NCI-H748 (cell line): ENCODE measurements around the gene SLC35G3.
"Not testable (repeated sequence)": the region's sequence is repeated elsewhere in the genome, so short reads cannot be mapped to it uniquely, and the experiment has no call there.

Experiments used
- DNase-seq: peaks from one replicate; lab custom pipeline; 2025; ENCODE audit not compliant: unreplicated experiment; lab: John Stamatoyannopoulos, UW

The SLC35G3 gene

GRCh38 chr17:35194001-35194400, at the start of gene SLC35G3:
Gene SLC35G3, minus strand, starts transcription at chr17:35194393. Its CDS starts 86 bp downstream, at chr17:35194307.
- not testable (repeated sequence) for DNase-seq

- no peak for DNase-seq
Measured at GRCh38 chr17:35243561-35244340, 49.6 kb upstream of the SLC35G3 start.

DNA sequence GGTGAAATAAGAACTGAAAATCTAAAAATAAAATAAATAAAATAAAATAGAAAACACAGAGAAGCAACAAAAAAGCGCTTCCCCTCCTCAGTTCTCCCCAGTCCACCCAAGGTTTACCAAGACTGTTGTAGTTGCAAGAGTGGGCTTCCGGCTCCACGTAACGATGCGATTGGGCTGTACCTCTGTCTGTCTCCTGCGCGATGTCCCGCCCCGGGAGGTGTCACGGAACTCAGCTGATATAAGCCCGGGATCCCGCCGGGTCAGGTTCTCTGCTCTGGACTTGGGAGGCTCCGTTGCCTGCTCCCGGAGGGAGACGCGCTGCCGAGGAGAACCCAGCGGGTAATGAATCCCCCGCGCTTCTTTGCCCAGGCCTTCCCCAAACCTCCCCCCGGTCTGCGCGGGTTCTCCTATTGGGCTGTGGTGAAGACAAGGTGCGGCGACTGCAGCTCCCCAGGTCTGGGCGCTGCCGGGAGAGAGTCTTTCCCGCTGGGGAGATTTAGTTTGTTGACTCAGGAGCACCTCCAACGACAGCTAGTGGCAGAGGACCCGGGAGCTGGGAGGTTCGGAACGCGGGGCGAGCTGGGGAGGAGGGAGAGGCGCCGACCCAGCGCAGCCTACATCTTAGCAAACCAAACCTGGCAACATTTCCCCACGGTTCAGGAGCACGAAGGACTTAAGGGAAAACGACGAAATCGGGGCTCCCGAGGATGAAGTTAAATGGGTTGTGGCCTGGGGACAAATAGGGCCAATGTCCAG, 48.8 kb upstream of the SLC35G3 start, which contains the start of gene SLFN5:
Gene SLFN5, plus strand, starts transcription at position 268 of the 756 bp plus-strand sequence. CDS start 15,619 bp downstream, outside the sequence.
- DNase-seq: peak; percentile 82

DNA sequence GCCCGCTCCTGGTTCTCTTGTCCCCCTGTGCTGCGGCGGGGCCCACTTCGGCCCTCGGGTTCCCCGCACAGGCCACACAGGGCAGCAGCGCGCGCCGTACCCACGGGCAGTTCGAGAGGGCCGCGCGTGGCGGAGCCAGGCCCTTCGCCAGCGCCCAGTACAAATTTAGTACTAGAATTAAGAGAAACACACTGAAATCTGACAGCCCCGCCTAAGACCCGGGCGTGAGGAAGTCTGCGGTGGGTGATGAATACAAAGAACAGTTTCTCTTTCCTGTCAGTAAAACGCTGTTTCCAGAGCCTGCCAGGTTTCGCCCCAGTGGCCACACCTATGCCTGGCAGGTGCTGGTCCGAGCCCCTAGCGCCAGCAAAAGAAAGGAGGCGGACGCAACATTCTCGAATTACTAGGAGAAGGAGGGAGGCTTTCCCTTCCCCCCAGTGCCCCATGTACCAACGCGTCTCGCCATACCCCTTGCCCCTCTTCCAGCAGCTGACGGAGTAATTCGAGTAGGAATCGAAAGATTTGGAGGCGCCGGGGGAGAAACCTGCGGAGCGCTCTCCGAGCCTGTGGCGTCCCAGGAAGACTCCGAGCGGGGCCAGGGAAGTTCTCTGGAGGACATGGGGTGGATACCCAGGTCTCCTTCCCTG, 48.1 kb upstream of the SLC35G3 start:
- peak; percentile 90 for DNase-seq

GRCh38 chr17:35241520-35241919, 47.3 kb upstream of the SLC35G3 start:
- DNase-seq: no peak

GRCh38 chr17:35240861-35241260, 46.7 kb upstream of the SLC35G3 start:
- no peak for DNase-seq

GRCh38 chr17:35239823-35240222, 45.6 kb upstream of the SLC35G3 start:
- DNase-seq: no peak

GRCh38 chr17:35238821-35239220, 44.6 kb upstream of the SLC35G3 start:
- DNase-seq: no peak

- DNase-seq: no peak
Measured at GRCh38 chr17:35236821-35237220, 42.6 kb upstream of the SLC35G3 start.

DNA sequence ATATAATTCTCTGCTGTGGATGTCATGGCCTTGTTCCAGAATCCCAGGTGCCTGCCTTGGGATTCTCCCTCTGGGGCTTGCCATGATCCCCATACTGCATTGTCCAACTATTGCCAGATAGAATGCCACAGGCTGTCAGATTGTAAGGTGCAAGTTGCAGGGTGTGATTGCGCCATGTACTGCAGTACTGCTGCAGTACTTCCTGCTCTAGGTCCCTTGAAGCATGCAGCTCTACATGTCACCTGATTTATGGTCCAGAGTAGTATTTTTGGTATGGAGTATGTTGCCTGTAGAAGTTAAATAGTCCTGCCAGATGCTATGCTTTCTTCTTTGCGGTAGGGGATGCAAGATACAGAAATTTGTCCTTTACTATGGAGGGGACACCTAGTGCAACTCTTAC, 41.7 kb upstream of the SLC35G3 start:
- DNase-seq: no peak

- DNase-seq: no peak
Measured at GRCh38 chr17:35235289-35235688, 41.1 kb upstream of the SLC35G3 start.

DNA sequence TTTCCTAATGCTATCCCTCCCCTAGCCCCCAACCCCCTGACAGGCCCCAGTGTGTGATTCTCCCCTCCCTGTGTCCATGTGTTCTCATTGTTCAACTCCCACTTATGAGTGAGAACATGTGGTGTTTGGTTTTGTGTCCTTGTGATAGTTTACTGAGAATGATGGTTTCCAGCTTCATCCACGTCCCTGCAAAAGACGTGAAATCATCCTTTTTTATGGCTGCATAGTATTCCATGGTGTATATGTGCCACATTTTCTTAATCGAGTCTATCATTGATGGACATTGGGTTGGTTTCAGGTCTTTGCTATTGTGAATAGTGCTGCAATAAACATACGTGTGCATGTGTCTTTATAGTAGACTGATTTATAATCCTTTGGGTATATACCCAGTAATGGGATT, 40.1 kb upstream of the SLC35G3 start:
- not testable (repeated sequence) for DNase-seq

GRCh38 chr17:35229638-35230037, 35.4 kb upstream of the SLC35G3 start:
- DNase-seq: no peak

GRCh38 chr17:35227546-35227945, 33.4 kb upstream of the SLC35G3 start:
- DNase-seq: no peak

DNA sequence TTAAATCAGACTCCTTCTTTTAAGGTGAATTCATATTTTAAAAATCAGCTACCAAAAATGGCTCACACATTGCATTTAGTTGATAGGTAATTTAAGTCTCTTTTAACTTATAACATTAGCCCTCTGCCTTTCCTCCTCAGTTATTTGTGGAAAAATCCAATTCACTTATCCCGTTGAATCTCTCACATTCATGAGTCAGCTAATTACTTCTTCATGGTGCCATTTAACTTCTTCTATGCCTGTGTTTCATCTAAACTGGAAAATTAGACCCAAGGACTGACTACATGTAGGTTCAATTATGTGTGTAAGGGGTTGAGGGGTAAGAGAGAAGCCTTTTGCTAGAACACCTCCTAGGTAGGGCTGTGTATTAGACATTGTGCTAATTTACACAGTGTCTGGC, 30.2 kb upstream of the SLC35G3 start:
- no peak for DNase-seq

DNA sequence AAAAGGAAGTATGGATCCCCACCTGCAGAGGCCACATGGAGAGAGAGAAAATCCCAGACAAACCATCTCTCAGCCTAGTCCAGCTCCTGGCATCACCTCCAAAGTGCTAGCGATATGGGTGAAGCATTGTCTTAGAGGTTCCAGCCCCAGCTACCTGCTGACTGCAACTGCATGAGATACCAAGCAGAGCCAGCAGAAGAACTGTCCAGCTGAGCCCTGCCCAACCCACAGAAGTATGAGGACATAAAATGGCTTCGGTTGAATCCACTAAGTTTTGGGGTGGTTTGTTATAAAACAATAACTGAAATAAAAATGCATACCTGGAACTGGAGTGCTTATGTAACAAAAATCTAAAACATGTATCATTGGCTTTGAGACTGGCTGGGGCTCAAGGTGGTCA, 28.3 kb upstream of the SLC35G3 start:
- DNase-seq: no peak

GRCh38 chr17:35218915-35219314, 24.7 kb upstream of the SLC35G3 start:
- DNase-seq: no peak

- DNase-seq: no peak
Measured at GRCh38 chr17:35217107-35217506, 22.9 kb upstream of the SLC35G3 start.

- DNase-seq: no peak
Measured at GRCh38 chr17:35214631-35215273, 20.6 kb upstream of the SLC35G3 start.

GRCh38 chr17:35214192-35214591, 20.0 kb upstream of the SLC35G3 start:
- DNase-seq: no peak

GRCh38 chr17:35213412-35213940, 19.3 kb upstream of the SLC35G3 start:
- DNase-seq: no peak
